ENCODE data around the gene WDHD1.
"Not testable (repeated sequence)": the region's sequence is repeated elsewhere in the genome, so short reads cannot be mapped to it uniquely, and the experiment has no call there.

Gene WDHD1

DNA sequence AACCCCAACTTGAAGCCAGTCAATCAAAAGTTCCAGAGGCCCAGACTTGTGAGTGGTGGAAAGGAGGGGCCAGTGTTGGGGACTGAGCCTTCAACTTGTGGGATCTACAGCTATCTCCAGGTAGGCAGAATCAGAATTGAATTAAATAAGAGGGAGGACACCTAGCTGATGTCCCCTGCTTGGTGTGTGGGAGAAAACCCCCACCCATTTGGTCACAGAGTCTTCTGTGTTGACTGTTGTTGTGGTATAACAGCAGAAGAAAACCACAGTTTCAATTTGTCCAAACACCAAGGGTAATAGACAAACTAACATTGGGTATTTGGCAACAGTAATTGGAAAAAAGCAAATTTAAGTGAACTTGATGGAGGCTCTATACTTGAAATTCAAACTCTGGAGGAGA lies 120.8 kb downstream of the WDHD1 start:
- DNase-seq (ENCODE audit: low read depth): no peak

DNA sequence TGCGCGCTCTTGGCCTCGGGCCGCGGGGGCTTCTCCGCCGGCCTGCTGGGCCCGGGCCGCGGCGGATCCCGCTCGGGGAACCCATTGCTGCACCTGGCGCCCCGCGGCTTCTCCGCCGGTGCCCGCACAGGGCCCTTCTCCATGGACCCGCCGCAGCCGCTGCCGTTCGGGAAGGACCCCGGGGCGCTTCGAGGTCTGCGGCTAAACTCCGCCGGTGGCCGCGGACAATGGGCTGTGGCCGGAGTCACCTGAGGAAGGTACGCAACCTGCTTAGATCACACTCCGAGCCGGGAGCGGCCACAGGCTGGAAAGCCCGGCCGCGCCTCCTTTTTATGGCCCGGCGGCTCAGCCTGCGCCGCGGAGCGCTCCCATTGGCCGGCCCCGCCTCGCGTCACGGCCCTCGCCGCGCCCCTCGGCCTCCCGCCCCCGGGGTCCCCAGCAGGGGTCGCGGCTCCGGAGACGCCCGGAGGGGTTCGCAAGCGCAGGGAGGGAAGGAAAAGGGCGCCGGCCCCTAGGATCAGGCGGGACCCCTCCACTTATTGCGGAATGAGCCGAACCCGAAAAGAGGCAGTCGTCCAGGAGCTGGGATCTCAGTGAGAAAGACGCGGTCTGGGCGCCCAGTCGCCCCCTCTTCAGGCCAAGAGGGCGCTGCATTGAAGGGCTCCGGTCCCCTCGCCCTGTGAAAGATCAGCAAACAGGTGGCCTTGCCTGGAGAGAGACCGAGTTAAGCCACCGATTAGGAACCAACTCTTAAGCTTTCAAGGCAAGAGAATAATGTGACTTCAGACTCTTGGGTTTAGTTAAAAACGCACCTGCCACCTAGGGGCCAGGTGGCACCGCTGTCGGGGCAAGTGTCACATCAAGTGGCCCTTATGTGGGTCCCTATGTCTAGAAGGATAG lies 124.1 kb downstream of the WDHD1 start, which contains the start of gene GCH1:
Gene GCH1 (minus strand): TSS at position 306 of the 900 bp plus-strand sequence. CDS start 163 bp downstream, at position 143.
- no peak for DNase-seq (ENCODE audit: low read depth)

DNA sequence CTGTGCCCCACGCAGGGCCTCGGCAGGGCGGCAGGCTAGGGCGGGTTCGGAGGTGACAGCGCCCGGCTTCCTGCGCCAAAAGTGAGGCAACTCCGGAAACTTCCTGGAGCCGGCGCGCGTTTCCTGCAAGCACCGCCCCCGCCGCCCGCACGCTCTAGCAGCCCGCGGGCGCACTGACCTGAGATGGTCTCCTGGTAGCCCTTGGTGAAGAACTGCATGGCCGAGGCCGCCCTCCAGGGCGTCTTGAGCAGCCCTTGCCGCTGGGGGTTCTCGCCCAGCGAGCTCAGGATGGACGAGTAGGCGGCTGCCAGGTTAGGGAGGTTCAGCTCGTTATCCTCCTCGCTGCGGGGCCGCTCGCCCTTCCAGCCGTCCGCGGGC lies 124.8 kb downstream of the WDHD1 start:
- no peak for DNase-seq (ENCODE audit: low read depth)

DNA sequence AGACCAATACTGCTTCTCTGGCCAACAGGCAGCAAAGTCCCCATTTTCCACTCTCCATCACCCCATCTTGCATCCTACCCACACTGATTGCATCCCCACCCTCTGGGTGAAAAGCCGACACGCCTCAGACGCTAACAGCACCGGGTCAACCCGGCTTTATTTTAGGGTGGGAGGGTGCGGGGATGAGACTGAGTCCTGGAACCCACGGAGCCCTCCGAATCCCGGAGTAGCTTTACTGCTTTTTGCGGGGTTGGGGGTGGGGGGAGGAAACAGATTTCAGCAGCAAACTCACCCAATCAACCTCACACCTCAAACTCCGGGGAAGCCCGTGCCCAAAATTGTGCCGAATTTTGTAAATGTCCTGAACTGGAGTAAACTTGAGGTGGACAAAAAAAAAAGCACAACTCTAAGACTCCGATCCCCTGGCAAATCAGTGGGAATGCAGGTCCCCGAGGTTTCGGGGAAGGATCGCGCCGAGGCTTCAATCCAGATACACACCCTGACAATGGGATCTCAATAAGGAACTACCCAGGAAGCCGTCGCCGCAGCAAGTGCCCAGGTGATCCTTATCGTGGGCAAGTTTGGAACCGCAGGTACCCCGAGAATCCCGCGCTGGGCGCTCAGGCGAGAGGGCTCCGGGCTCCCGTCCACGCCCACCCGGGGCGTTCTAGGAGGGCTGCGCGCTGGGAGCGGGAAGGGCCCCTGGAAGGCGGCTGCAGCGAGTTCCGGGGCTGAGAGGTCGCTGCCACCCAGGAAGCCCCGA lies 125.3 kb downstream of the WDHD1 start:
- DNase-seq (ENCODE audit: low read depth): no peak

DNA sequence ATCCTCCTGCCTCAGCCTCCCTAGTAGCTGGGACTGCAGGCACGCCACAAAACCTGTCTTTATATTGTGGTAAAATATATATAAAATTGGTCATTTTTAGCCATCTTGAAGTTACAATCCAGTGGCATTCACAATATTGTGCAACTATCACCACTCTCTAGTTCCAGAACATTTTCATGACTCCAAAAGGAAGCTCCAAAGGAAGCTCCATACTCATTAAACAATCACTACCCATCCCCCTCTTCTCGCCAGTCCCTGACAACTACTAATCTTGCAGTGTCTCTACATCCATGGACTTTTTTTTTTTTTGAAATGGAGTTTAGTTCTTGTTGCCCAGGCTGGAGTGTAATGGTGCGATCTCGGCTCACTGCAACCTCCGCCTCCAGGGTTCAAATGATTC lies 127.3 kb downstream of the WDHD1 start:
- DNase-seq (ENCODE audit: low read depth): no peak

DNA sequence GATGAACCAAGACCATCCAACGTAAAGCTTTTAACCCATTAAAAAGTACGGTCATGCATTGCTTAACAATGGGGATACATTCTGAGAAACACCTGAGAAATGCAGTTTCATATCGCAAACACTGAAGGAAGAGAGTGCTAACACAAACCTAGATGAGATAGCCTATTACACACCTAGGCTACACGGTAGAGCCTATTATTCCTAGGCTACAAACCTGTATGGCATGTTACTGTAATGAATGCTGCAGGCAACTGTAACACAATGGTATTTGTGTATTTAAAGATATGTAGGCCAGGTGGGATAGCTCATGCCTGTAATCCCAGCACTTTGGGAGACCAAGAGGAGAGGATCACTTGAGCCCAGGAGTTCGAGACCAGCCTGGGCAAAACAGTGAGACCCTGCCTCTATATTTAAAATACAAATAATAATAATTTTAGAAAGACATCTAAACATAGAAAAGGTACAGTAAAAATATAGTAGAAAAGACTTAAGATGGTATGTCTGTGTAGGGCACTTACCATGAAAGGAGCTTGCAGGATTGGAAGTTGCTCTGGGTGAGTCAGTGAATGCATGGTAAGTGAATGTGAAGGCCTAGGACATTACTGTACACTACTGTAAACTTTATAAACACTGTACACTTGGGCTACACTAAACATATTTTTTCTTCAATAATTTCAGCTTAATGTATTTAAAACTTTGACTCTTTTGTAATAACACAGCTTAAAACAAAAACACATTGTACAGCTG lies 128.9 kb downstream of the WDHD1 start:
- not testable (repeated sequence) for DNase-seq (ENCODE audit: low read depth)

DNA sequence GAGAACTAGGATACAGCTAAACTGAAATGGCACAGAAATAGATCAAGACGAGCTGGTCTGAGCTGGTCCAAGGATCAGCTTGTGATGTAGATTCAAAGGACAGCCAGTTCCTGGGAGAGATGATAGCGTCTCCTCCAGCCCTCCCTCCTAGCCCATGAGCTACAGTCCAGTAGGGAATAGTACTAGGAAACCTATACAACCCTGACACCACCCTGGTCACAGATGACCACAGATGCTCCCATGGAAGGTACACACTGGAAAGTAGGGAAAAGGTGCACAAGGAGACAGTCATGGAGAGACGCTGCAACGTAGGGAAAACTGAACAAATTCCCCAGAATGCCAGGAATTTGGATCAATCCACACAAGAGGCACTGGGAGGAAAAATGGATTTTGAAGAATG lies 131.2 kb downstream of the WDHD1 start:
- no peak for DNase-seq (ENCODE audit: low read depth)

DNA sequence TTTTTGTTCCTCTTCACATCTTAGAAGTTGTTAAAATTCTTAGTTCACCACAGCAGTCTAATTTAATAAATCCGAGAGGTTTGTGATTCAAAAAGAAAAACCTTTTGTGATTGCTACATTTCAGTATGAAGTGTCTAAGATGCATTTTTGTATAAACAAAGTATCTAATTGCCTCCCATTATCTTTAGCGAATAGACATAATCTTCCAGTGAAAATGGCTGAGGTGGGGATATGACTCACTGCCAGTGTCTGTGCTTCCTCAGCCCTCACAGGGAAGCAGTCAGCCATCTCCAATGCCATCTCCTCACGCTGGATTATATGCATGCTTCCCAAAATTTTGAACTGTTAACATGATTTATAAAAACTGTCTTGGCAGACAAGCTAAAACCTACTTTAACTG lies 131.9 kb downstream of the WDHD1 start:
- DNase-seq (ENCODE audit: low read depth): no peak

DNA sequence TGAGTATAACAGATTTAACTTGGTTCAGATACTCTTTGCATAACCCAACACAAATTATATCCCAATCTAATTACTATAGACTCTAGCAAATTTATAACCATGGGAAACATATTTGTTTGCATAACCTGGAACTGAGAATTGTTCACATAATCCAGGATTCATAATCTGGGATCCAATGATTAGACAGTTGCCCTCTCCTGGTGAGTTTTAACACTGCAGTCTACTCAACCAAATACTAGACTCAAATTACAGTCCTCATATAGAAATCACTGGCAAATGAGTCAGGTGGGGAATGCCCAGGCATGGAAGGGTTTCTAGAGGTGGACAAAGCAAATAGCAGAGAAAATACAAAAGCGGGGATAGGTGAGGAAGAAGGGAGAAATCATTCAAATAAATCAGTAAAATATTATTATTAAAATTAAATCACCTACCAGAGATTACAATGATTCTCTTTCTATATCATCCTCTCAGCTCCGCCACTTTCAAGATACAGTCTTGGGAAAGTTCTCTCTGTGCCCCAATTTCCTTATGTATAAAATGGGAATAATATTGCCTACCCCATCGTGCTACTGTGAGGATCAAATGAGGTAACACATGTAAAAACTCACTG lies 133.6 kb downstream of the WDHD1 start:
- DNase-seq (ENCODE audit: low read depth): no peak

DNA sequence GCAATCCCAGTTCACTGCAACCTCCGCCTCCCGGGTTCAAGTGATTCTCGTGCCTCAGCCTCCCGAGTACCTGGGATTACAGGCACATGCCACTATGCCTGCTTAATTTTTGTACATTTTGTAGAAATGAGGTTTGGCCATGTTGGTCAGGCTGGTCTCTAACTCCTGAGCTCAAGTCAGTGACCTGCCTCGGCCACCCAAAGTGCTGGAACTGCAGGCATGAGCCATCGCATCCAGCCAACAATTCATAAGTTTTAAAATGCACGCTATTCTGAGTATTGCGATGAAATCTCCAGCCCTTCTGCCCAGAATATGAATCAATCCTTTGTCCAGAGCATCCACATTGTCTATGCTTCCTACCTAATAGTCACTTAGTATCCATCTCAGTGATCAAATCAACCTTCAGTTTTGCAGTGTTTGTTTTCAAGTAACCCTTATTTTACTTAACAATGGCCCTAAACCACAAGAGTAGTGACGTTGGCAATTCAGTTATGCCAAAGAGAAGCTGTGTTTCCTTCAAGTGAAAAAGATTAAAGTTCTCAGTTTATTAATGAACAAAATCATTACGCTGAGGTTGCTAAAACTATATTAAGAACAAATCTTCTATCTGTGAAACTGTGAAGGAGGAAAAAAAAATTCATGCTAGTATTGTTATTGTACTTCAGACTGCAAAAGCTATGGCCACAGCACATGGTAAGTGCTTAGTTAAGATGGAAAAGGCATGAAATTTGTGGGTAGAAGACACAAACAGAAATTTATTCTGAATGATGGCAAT lies 135.2 kb downstream of the WDHD1 start:
- DNase-seq (ENCODE audit: low read depth): no peak

DNA sequence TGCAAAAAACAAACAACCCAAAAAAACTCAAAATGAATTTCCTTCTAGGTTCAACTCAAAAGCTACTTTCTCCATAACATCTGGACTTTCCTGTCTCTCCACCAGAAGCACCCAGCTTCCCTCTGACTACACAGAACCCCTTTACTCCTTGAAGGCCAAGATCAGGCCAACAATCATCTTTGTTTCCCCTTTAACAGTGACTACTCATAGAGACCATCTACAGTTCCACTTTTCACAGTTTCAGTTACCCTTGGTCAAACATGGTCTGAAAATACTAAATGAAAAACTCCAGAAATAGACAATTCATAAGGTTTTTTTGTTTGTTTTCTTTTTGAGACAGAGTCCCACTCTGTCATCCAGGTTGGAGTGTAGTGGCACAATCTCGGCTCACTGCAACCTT lies 136.1 kb downstream of the WDHD1 start:
- DNase-seq (ENCODE audit: low read depth): no peak

DNA sequence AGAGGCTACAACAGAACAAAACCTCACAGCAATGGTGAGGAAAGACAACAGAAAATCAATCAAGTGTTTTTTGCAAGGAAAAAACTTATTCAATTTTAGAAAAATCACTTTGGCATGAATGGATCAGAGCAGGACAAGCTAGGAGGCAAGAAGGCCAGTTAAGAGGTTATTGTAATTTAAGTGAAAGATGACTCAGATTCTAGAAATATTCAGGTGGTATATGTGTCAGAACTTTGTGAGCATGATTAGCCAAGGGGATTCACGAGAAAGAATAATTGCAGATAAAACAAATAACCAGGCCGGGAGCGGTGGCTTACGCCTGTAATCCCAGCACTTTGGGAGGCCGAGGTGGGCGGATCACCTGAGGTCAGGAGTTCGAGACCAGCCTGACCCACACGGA lies 137.0 kb downstream of the WDHD1 start:
- DNase-seq (ENCODE audit: low read depth): no peak
